ENCODE measurements around the gene COG4.

The COG4 gene

DNA sequence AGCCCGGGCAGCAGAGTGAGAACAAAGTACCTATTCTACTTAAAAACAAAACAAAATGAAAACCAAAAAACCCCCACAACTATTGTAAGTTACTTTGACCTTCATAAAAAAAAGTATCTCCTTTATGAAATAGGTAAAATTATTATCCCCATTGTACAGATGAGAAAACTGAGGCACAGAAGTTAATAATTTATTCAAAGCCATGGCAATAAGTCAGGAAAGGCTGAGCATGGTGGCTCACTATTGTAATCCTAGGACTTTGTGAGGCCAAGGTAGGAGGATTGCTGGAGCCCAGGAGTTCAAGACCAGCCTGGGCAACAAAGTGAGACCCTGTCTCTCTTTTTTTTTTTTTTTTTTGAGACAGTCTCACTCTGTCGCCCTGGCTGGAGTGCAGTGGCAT, 38.5 kb downstream of the COG4 start:
- TF ChIP-seq, protein P1, sequence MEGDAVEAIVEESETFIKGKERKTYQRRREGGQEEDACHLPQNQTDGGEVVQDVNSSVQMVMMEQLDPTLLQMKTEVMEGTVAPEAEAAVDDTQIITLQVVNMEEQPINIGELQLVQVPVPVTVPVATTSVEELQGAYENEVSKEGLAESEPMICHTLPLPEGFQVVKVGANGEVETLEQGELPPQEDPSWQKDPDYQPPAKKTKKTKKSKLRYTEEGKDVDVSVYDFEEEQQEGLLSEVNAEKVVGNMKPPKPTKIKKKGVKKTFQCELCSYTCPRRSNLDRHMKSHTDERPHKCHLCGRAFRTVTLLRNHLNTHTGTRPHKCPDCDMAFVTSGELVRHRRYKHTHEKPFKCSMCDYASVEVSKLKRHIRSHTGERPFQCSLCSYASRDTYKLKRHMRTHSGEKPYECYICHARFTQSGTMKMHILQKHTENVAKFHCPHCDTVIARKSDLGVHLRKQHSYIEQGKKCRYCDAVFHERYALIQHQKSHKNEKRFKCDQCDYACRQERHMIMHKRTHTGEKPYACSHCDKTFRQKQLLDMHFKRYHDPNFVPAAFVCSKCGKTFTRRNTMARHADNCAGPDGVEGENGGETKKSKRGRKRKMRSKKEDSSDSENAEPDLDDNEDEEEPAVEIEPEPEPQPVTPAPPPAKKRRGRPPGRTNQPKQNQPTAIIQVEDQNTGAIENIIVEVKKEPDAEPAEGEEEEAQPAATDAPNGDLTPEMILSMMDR (IDR thresholded peaks at IDR 0.05) = no peak
- Histone ChIP-seq H3K4me3 (ENCODE audit: low read depth in 1 of 2, low read length in 1 of 2) (no peak overlapping the region), H3K27me3 (no peaks in the 10 kb centered on the region), H3K9me3 (no peaks in the 10 kb centered on the region), H3K36me3 (peaks cover 83% of the 10 kb centered on the region), H3K27ac (no peak overlapping the region), H3K4me1 (ENCODE audit: control insufficient read depth in 1 of 2, insufficient read depth in 1 of 2, low read depth in 1 of 2, low read length in 1 of 2) (no peaks in the 10 kb centered on the region)

DNA sequence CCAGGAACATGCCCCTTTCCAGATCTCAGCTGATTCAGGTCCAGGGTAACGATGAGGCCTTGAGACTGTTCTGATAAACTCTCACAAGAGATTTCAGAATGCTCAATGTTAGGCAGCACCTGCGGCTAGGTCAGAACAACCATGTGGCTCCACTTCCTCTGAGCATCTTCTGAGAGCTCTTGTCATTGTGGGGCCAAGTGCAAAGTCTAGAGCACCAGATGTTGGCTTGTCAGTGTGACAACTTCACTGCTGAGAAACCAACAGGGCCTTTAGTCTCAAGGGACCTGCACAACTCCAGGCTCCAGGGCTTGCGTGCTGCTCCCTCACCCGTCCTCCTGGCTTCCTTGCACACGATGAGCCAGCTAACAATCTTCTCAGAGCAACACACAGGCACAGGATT, 39.9 kb downstream of the COG4 start:
- no peak overlapping the region for H3K27ac ChIP-seq
- no peaks in the 10 kb centered on the region for H3K27me3 ChIP-seq
- H3K4me3 ChIP-seq (ENCODE audit: low read depth in 1 of 2, low read length in 1 of 2) = no peak overlapping the region
- peaks cover 85% of the 10 kb centered on the region for H3K36me3 ChIP-seq
- TF ChIP-seq, protein P1 (IDR thresholded peaks at IDR 0.05) = no peak
- H3K4me1 ChIP-seq (ENCODE audit: control insufficient read depth in 1 of 2, insufficient read depth in 1 of 2, low read depth in 1 of 2, low read length in 1 of 2) = no peaks in the 10 kb centered on the region
- no peaks in the 10 kb centered on the region for H3K9me3 ChIP-seq

DNA sequence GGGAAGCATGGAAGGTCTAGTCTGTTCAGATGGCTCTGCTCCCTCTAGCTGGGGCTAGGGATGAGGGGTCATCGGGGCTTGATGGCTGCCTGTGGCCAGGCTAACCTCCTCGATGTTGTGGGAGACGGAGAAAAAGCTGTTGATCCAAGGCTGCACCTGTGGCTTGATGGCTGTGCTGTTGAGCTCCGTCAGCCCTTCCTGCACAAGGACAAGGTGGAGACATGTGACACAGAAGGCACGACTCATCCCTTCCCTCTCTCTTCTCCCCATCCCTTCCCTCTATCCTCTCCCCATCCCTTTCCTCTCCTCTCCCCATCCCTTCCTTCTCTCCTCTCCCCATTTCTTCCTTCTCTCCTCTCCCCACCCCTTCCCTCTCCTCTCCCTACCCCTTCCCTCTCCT, 40.7 kb downstream of the COG4 start:
- no peak overlapping the region for H3K27ac ChIP-seq
- no peaks in the 10 kb centered on the region for H3K9me3 ChIP-seq
- H3K4me1 ChIP-seq (ENCODE audit: control insufficient read depth in 1 of 2, insufficient read depth in 1 of 2, low read depth in 1 of 2, low read length in 1 of 2) = no peaks in the 10 kb centered on the region
- H3K36me3 ChIP-seq = peaks cover 84% of the 10 kb centered on the region
- TF ChIP-seq, protein P1 (IDR thresholded peaks at IDR 0.05) = no peak
- no peak overlapping the region for H3K4me3 ChIP-seq (ENCODE audit: low read depth in 1 of 2, low read length in 1 of 2)
- H3K27me3 ChIP-seq = no peaks in the 10 kb centered on the region

DNA sequence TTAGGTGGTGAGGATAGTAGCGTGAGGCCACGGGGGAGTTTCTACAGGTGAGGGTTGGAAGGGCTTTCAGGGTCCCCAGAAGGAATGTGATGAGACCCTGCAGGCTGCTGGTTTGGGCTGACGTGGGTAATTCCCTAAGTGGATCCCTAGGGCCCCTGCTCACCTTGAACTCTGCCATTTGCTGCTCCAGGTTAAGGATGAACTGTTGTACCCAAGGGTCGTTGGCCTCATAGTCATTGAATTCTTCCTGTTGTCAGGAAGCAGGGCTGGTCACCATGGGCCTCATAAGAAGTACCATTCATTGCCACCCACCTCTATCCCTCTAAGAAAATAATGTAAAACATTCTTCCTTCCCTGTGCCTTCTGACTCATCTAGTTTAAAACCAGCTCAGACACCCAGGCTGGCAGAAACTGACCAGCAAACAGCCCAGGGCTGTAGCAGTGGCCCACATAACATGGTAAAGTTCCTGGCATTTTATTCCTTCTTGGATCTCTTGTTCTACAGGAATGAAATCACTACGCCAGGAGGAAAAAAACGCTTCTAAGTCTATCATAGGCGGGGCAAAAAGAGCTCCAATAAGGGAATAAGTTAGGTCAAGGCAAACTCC, 41.3 kb downstream of the COG4 start:
- Histone ChIP-seq H3K9me3 (no peaks in the 10 kb centered on the region), H3K36me3 (peaks cover 84% of the 10 kb centered on the region), H3K4me1 (ENCODE audit: control insufficient read depth in 1 of 2, insufficient read depth in 1 of 2, low read depth in 1 of 2, low read length in 1 of 2) (no peaks in the 10 kb centered on the region), H3K4me3 (ENCODE audit: low read depth in 1 of 2, low read length in 1 of 2) (no peak overlapping the region), H3K27me3 (no peaks in the 10 kb centered on the region), H3K27ac (no peak overlapping the region)
- TF ChIP-seq, protein P1 (IDR thresholded peaks at IDR 0.05) = no peak

DNA sequence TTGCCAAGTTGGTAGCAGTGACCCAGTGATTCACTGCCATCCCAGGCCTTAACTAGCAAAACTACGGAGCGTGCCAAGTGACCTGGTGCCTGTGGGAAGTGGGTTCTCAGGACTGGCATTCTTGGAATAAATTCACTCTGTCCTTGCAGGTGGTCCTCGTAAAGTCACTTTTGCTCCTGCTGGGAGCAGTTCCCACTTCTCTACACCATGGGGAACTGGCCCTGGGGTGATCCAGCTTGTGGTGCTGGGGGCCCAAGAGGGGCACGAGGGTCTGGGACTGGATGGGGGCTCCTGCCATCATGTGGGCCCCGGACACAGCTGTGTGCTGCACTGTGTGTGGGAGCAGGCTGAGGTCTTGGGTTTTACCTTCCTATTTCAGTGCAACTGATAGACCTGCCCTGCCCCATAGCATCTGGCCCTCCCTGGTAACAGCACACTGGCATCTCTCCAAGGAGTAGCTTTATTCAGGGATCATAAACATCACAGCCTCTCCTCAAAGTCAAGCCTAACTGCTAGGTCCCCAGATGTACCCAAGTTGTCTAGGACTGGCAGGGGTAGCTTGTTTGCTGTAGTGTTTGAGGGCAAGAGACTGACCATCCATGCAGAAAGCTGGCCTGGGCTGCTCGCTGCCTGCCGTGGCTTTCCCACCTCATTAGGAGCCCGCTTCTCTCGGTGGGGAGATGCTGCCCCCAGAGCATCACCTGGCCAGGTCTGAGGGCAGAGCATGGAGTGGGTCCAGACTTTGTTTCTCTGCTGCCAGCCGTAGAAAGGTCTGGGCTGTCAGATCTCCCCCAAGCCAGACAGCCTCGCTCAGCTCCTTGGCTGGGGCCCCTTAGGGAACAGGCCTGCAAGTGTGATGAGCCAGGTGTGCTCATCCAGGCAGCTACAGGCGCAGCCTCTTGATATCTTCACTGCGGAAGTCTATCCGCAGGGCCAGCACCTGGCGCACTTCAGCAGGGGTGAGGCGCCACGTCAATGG, 42.9 kb downstream of the COG4 start:
- TF ChIP-seq, protein P1 (IDR thresholded peaks at IDR 0.05) = no peak
- Histone ChIP-seq H3K27ac (no peak overlapping the region), H3K36me3 (peaks cover 80% of the 10 kb centered on the region), H3K27me3 (no peaks in the 10 kb centered on the region), H3K9me3 (no peaks in the 10 kb centered on the region), H3K4me3 (ENCODE audit: low read depth in 1 of 2, low read length in 1 of 2) (no peak overlapping the region), H3K4me1 (ENCODE audit: control insufficient read depth in 1 of 2, insufficient read depth in 1 of 2, low read depth in 1 of 2, low read length in 1 of 2) (no peaks in the 10 kb centered on the region)

All from neutrophil (primary cell).